Right ventricle myocardium inferior (tissue), 1 donor: ENCODE measurements around the gene RAB11FIP3. TPM values are rescaled to one million over a fixed set of nuclear protein-coding genes. Genes with fewer than 3 reads are reported as not detected.
A peak's percentile ranks its signal among the peaks of the same experiment; 100 is the strongest.
"Not testable (repeated sequence)": the region's sequence is repeated elsewhere in the genome, so short reads cannot be mapped to it uniquely, and the experiment has no call there.

ENCODE experiments used
- ATAC-seq: fragments of 200-7000 bp; cut with Tn5 transposase; one replicate; pipeline ENCODE4 v1.9.1; 2020; ENCODE audit warnings: mild to moderate bottlenecking, moderate library complexity
- DNase-seq: peaks from one replicate; pipeline ENCODE4 v3.0.0; 2021; ENCODE audit errors: missing footprints
- intact Hi-C: fragments of 100-400 bp; cut with DNase I; formaldehyde crosslinking; loops from one replicate; pipeline ENCODE4 v1.11.0; 2022
- long read RNA-seq: library from polyadenylated mRNA; unstranded; transcript quantifications from one replicate; pipeline ENCODE4 v2.0.0, GENCODE V29; 2021
- total RNA-seq: library from RNA; stranded (reverse); fragmentation: NEBNext Ultra II Directional; extraction: Animal tissue kit (Norgen Biotek cat#: 25700); gene quantifications from one replicate; pipeline ENCODE4 v1.2.1, GENCODE V29; 2021
- donor health status: DM: no; HTN: yes; CAD: no; lungs with severe emphysema.

The RAB11FIP3 gene
- total RNA-seq: 23.3 TPM
- long read RNA-seq, full-length matches to known transcripts: 33 of 54 reads
- long read RNA-seq, partial matches to known transcripts: 8 of 54 reads
- long read RNA-seq, other reads (novel, unspliced or antisense): 13 of 54 reads

- intact Hi-C loops: loop anchor here (2.0 to 5.0 kb wide), 3 partner anchors 24 to 102 kb away; partner anchors contain the start of genes CAPN15 and DECR2
- peak; percentile 92 for DNase-seq
- peak; percentile 91 for ATAC-seq
These were observed at the start of gene RAB11FIP3 for GRCh38 chr16:425082-425718. Gene RAB11FIP3, plus strand, starts transcription at chr16:425649. Its CDS starts 358 bp downstream, at chr16:426007.

GRCh38 chr16:375927-376816 is 49.3 kb upstream of the RAB11FIP3 start:
- intact Hi-C loops: no loop called here
- ATAC-seq (no peak), DNase-seq (no peak)

GRCh38 chr16:376817-377418 is 48.5 kb upstream of the RAB11FIP3 start:
- ATAC-seq (no peak), DNase-seq (no peak)
- intact Hi-C loops: no loop called here

- no peak for DNase-seq
- no peak for ATAC-seq
- intact Hi-C loops: no loop called here
These were observed 48.0 kb upstream of the RAB11FIP3 start for GRCh38 chr16:377419-377951.

- intact Hi-C loops, ATAC-seq: not testable (repeated sequence)
- DNase-seq: peak; percentile 58
These were observed 47.2 kb upstream of the RAB11FIP3 start for GRCh38 chr16:378113-378820.

- ATAC-seq: no peak
- no peak for DNase-seq
- intact Hi-C loops: no loop called here
These were observed 46.6 kb upstream of the RAB11FIP3 start for GRCh38 chr16:378821-379182.

- ATAC-seq (no peak), DNase-seq (peak; percentile 26)
- intact Hi-C loops: no loop called here
These were observed 46.1 kb upstream of the RAB11FIP3 start for GRCh38 chr16:379183-379960.

GRCh38 chr16:379961-380761 is 45.3 kb upstream of the RAB11FIP3 start:
- intact Hi-C loops: no loop called here
- DNase-seq (peak; percentile 52), ATAC-seq (no peak)

GRCh38 chr16:380762-381011 is 44.8 kb upstream of the RAB11FIP3 start:
- peak; percentile 68 for DNase-seq
- intact Hi-C loops: no loop called here
- no peak for ATAC-seq

- intact Hi-C loops: no loop called here
- ATAC-seq (peak; percentile 32), DNase-seq (peak; percentile 80)
These were observed 44.2 kb upstream of the RAB11FIP3 start for GRCh38 chr16:381012-381788.

- intact Hi-C loops: no loop called here
- ATAC-seq (peak; percentile 75), DNase-seq (peak; percentile 82)
These were observed 43.4 kb upstream of the RAB11FIP3 start, which contains the start of gene PGAP6 for GRCh38 chr16:381789-382717. Gene PGAP6, minus strand, starts transcription at chr16:381978. Its CDS starts 157 bp downstream, at chr16:381821.

GRCh38 chr16:383326-384051 is 42.0 kb upstream of the RAB11FIP3 start:
- intact Hi-C loops: no loop called here
- DNase-seq (peak; percentile 54), ATAC-seq (no peak)

GRCh38 chr16:386641-387156 is 38.8 kb upstream of the RAB11FIP3 start:
- intact Hi-C loops: no loop called here
- no peak for ATAC-seq
- peak; percentile 60 for DNase-seq

GRCh38 chr16:387761-388666 is 37.4 kb upstream of the RAB11FIP3 start:
- intact Hi-C loops: not testable (repeated sequence)
- peak; percentile 64 for DNase-seq
- peak; percentile 38 for ATAC-seq
